Hepatocyte (in vitro differentiated cells): ENCODE results near the gene IL23R. TPM values are rescaled to one million over a fixed set of nuclear protein-coding genes. Genes with fewer than 3 reads are reported as not detected.
"Not testable (repeated sequence)": the region's sequence is repeated elsewhere in the genome, so short reads cannot be mapped to it uniquely, and the experiment has no call there.

Source experiments
- DNase-seq: peaks from one replicate; pipeline ENCODE4 v3.0.0-alpha.2; 2016; ENCODE audit warnings: low spot score
- H2AFZ ChIP-seq: fragments of 200-600 bp; sonication (generic); 2 replicates; pipeline ENCODE4 v1.6.0; 2016; ENCODE audit warnings: antibody characterized with exemption, mild to moderate bottlenecking
- H3K27ac ChIP-seq: fragments of 200-600 bp; sonication (generic); 2 replicates; pipeline ENCODE4 v1.5.1; 2016; ENCODE audit warnings: mild to moderate bottlenecking
- H3K27me3 ChIP-seq: fragments of 200-600 bp; sonication (generic); 2 replicates; pipeline ENCODE4 v1.6.1; 2016
- H3K36me3 ChIP-seq: fragments of 200-600 bp; sonication (generic); replicated peaks from 2 replicates; pipeline ENCODE4 v1.5.1; 2016; ENCODE audit warnings: low read depth; ENCODE audit not compliant: insufficient read depth
- H3K4me1 ChIP-seq: fragments of 200-600 bp; sonication (generic); 2 replicates; pipeline ENCODE4 v1.5.1; 2016; ENCODE audit warnings: mild to moderate bottlenecking, moderate library complexity; ENCODE audit not compliant: insufficient read depth
- H3K4me2 ChIP-seq: fragments of 200-600 bp; sonication (generic); 2 replicates; pipeline ENCODE4 v1.6.0; 2016
- H3K4me3 ChIP-seq: fragments of 200-600 bp; sonication (generic); 2 replicates; pipeline ENCODE4 v1.5.1; 2016; ENCODE audit warnings: mild to moderate bottlenecking
- H3K79me2 ChIP-seq: fragments of 200-600 bp; sonication (generic); 2 replicates; pipeline ENCODE4 v1.6.0; 2017; ENCODE audit warnings: mild to moderate bottlenecking
- H3K9me2 ChIP-seq: fragments of 200-600 bp; sonication (generic); replicated peaks from 2 replicates; pipeline ENCODE4 v1.6.0; 2017; ENCODE audit warnings: mild to moderate bottlenecking; ENCODE audit not compliant: insufficient read depth
- H3K9me3 ChIP-seq: fragments of 200-600 bp; sonication (generic); 2 replicates; pipeline ENCODE4 v1.5.1; 2016; ENCODE audit warnings: low read depth, mild to moderate bottlenecking
- H4K20me1 ChIP-seq: fragments of 200-600 bp; sonication (generic); 2 replicates; pipeline ENCODE4 v1.6.0; 2016; ENCODE audit warnings: mild to moderate bottlenecking; ENCODE audit not compliant: insufficient read depth, poor library complexity, severe bottlenecking
- EZH2 ChIP-seq: fragments of 200-600 bp; sonication (generic); IDR thresholded peaks from 2 replicates; pipeline ENCODE4 v1.6.1; 2016; ENCODE audit warnings: antibody characterized with exemption, mild to moderate bottlenecking, borderline replicate concordance
- EZH2phosphoT487 ChIP-seq: fragments of 200-600 bp; sonication (generic); IDR thresholded peaks from one replicate; pipeline ENCODE4 v1.6.1; 2018; ENCODE audit warnings: antibody characterized with exemption, mild to moderate bottlenecking, low read depth, moderate library complexity; ENCODE audit not compliant: unreplicated experiment, severe bottlenecking
- WGBS: methylation state at CpG from one replicate; pipeline ENCODE4 v1.1.6; 2016; ENCODE audit warnings: low lambda C conversion rate; ENCODE audit errors: missing lambda C conversion rate; 5-methylcytosine and 5-hydroxymethylcytosine counted together
- polyA plus RNA-seq: library from polyadenylated mRNA; unstranded; fragments of >200 nt; fragmentation: Nextera tagmentation; extraction: Ambion mirVana; gene quantifications from 2 replicates; pipeline ENCODE4 v1.2.1, GENCODE V29; 2016
- total RNA-seq: library from RNA; depleted of rRNA; stranded (reverse); fragments of >200 nt; gene quantifications from 2 replicates; pipeline ENCODE4 v1.2.3, GENCODE V29; 2014
- TF ChIP-seq, protein P1 (sequence below): fragments of 200-600 bp; sonication (generic); IDR thresholded peaks from 2 replicates; pipeline ENCODE4 v1.5.1; 2016; ENCODE audit warnings: antibody characterized with exemption, mild to moderate bottlenecking; ENCODE audit not compliant: poor library complexity

The IL23R gene
- total and polyA plus RNA-seq, 2 experiments from 2014 or later = 0.20 TPM; not detected in 1

DNA sequence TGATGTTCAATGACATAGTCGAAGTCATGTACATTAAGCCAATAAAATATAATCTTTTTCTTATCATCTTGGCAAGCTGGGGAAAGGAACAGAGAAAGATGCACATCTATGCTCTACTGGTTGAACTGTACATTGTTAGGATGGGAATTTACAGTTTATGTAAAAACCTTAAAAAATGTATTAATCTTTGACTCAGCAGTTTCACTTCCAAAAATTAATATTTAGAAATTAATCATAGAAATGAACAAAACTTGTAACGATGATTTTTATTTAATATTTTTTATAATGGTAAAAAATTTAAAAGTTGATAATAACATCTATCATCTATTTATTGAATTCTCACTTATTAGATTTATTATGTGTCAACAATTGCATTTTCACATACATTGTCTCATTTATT is 25.8 kb upstream of the IL23R start:
- no peaks in the 10 kb centered on the region for H3K79me2 ChIP-seq
- TF ChIP-seq, protein P1, sequence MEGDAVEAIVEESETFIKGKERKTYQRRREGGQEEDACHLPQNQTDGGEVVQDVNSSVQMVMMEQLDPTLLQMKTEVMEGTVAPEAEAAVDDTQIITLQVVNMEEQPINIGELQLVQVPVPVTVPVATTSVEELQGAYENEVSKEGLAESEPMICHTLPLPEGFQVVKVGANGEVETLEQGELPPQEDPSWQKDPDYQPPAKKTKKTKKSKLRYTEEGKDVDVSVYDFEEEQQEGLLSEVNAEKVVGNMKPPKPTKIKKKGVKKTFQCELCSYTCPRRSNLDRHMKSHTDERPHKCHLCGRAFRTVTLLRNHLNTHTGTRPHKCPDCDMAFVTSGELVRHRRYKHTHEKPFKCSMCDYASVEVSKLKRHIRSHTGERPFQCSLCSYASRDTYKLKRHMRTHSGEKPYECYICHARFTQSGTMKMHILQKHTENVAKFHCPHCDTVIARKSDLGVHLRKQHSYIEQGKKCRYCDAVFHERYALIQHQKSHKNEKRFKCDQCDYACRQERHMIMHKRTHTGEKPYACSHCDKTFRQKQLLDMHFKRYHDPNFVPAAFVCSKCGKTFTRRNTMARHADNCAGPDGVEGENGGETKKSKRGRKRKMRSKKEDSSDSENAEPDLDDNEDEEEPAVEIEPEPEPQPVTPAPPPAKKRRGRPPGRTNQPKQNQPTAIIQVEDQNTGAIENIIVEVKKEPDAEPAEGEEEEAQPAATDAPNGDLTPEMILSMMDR = no peak
- TF ChIP-seq EZH2 (no peak), EZH2phosphoT487 (no peak)
- H3K27me3 ChIP-seq = no peaks in the 10 kb centered on the region
- 79% methylated on average over 2 of the region's 2 CpGs for WGBS
- H3K4me1 ChIP-seq = peaks cover 43% of the 10 kb centered on the region
- H4K20me1 ChIP-seq = no peaks in the 10 kb centered on the region
- no peak for DNase-seq
- no peaks in the 10 kb centered on the region for H3K9me2 ChIP-seq
- no peaks in the 10 kb centered on the region for H3K36me3 ChIP-seq
- H2AFZ ChIP-seq = no peak overlapping the region
- H3K27ac ChIP-seq = no peak overlapping the region
- no peak overlapping the region for H3K4me2 ChIP-seq
- H3K9me3 ChIP-seq = no peaks in the 10 kb centered on the region
- H3K4me3 ChIP-seq = no peak overlapping the region

DNA sequence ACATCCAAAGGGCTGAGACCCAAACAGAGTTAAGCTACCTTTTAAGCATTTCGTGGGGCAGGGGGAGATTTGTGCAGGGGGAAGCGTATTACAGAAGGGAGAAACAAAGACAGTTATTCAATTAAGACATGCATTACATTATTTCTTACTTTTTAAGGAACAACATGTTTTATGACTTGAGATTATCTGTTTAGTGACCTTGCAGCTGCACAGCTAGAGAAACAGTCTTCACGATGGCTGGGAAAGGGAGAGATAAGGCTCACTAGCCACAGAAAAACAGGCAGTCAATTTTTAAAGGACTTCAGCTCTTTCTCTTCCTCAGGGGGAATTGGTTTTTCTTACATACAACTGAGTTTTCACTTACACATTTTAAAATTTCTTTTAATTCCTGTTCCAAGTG is 24.4 kb upstream of the IL23R start:
- 51% methylated on average over 3 of the region's 3 CpGs for WGBS
- not testable (repeated sequence) for H2AFZ ChIP-seq, H3K79me2 ChIP-seq

DNA sequence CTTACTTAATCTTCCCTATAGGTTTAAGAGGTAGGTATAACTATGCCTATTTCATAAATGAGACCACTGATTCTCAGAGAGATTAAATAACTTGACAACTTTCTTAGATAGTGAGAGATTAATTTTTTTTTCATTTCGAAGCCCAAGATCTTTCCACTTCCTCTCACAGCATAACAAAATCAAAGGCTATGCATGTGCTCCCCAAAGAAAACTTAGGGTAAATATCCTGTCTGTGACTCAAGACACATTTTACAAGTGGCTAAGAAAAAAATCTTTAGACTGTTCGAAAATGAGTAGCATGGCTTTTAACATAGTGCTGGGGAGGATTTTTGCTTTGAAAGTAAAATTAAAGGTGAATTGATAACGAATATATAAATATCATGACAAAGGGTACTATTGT is 23.3 kb upstream of the IL23R start:
- no peaks in the 10 kb centered on the region for H3K79me2 ChIP-seq
- no peaks in the 10 kb centered on the region for H3K27me3 ChIP-seq
- no peaks in the 10 kb centered on the region for H3K36me3 ChIP-seq
- TF ChIP-seq, protein P1 = no peak
- H3K27ac ChIP-seq = no peak overlapping the region
- no peaks in the 10 kb centered on the region for H3K9me3 ChIP-seq
- H3K4me2 ChIP-seq = no peak overlapping the region
- peaks cover 20% of the 10 kb centered on the region for H3K4me1 ChIP-seq
- no peak overlapping the region for H2AFZ ChIP-seq
- no peak for DNase-seq
- no peak overlapping the region for H3K4me3 ChIP-seq
- H4K20me1 ChIP-seq = no peaks in the 10 kb centered on the region
- no peaks in the 10 kb centered on the region for H3K9me2 ChIP-seq
- WGBS = 84% methylated on average over 3 of the region's 3 CpGs

More for the DNA sequence above, 24.4 kb upstream of the IL23R start:
- H3K27ac ChIP-seq, H3K4me3 ChIP-seq, H3K27me3 ChIP-seq, H3K9me2 ChIP-seq, H4K20me1 ChIP-seq, H3K9me3 ChIP-seq, H3K36me3 ChIP-seq, DNase-seq: not testable (repeated sequence)
- H3K4me2 ChIP-seq = peak overlapping the region; percentile 23
- peaks cover 29% of the 10 kb centered on the region for H3K4me1 ChIP-seq

DNA sequence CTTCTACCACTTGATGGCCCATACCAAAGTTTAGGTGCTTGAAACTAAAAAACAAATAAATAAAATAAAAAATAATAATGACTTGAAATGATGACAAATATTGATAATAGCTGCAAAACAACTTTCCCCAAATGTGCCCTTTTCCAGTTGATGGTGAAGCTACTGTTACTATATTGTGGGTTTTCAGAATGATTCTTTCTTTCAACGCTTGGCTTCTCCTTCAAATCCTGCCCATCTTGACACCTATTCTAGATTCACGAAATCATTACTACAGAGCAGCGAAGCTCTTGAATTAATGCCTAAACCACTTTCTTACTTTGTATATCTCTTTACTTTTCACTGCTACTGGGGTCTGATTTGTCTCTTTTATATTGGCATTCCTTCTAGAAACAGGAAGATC is 22.3 kb upstream of the IL23R start:
- H2AFZ ChIP-seq = no peak overlapping the region
- TF ChIP-seq EZH2 (no peak), EZH2phosphoT487 (no peak)
- TF ChIP-seq, protein P1 = no peak
- H3K27me3 ChIP-seq = no peaks in the 10 kb centered on the region
- H3K9me2 ChIP-seq = no peaks in the 10 kb centered on the region
- no peaks in the 10 kb centered on the region for H3K9me3 ChIP-seq
- no peaks in the 10 kb centered on the region for H4K20me1 ChIP-seq
- H3K27ac ChIP-seq = no peak overlapping the region
- no peak overlapping the region for H3K4me2 ChIP-seq
- 91% methylated on average over 3 of the region's 3 CpGs for WGBS
- DNase-seq = no peak
- no peak overlapping the region for H3K4me3 ChIP-seq
- H3K79me2 ChIP-seq = no peaks in the 10 kb centered on the region
- H3K4me1 ChIP-seq = peaks cover 20% of the 10 kb centered on the region
- no peaks in the 10 kb centered on the region for H3K36me3 ChIP-seq
